ENCODE data around the gene ATRNL1.

ATRNL1 gene

GRCh38 chr10:115948465-115948864 lies 855.3 kb downstream of the ATRNL1 start:
- DNase-seq (ENCODE audit: low read depth): peak; percentile 42

- no peak for DNase-seq (ENCODE audit: low read depth)
Observed at GRCh38 chr10:115949282-115949844, 856.2 kb downstream of the ATRNL1 start.

GRCh38 chr10:115950320-115950719 lies 857.2 kb downstream of the ATRNL1 start:
- peak; percentile 64 for DNase-seq (ENCODE audit: low read depth)

GRCh38 chr10:115951242-115951641 lies 858.1 kb downstream of the ATRNL1 start:
- DNase-seq (ENCODE audit: low read depth): peak; percentile 13

DNA sequence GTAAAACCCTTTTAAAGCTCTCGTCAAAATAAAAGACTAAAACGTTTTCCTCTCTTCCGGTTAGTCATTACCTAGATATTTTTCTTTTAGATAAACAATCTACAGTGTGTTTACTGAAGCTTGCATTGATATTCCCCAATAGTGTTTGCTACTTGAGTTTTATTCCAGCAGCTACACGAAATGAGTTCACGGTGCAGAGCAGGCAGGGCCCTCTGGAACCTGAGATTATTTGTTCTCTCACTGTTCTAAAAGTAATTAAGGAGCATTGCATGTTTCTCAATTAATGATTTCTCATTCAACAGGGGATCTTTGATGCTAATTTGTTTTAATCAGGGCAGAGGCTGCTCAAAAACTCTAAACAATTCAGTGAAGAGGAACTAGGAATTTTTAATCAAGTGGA lies 860.1 kb downstream of the ATRNL1 start:
- DNase-seq (ENCODE audit: low read depth): no peak

- no peak for DNase-seq (ENCODE audit: low read depth)
Observed at GRCh38 chr10:115953968-115954367, 860.8 kb downstream of the ATRNL1 start.

- no peak for DNase-seq (ENCODE audit: low read depth)
Observed at GRCh38 chr10:115956225-115957011, 863.3 kb downstream of the ATRNL1 start.

- no peak for DNase-seq (ENCODE audit: low read depth)
Observed at GRCh38 chr10:115957012-115957399, 863.8 kb downstream of the ATRNL1 start.

DNA sequence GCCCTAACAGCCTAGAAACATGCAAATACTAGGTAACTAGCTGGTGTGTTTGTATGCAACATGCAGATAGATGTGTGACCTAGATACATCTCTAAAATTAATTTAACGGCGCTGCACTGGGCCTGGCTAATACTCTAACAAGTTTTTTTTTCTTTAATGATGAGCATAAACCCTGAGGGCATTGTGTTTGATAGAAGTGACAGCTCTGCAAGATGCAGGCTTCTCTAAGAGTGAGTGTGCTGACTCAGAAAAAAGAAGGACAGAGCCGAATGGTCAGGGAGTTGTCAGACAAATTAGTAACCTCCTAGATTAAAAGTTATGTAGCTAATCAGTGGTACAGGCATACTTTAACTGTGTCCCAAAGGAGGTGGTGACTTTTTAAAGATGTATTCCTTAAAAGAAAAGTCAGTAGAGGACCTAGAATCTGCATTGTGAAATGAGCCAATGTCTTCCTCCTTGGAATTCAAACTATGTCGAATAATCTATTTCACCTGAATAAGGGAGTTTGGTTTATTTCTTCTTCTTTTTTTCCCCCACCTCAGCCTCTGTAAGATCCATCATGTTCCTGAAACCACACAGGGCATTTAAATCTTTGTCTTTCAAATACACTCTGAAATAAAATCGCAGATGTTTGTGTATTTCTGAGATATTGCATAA lies 864.7 kb downstream of the ATRNL1 start:
- no peak for DNase-seq (ENCODE audit: low read depth)

GRCh38 chr10:115963848-115964247 lies 870.7 kb downstream of the ATRNL1 start:
- no peak for DNase-seq (ENCODE audit: low read depth)

GRCh38 chr10:115964827-115965226 lies 871.7 kb downstream of the ATRNL1 start:
- no peak for DNase-seq (ENCODE audit: low read depth)

DNA sequence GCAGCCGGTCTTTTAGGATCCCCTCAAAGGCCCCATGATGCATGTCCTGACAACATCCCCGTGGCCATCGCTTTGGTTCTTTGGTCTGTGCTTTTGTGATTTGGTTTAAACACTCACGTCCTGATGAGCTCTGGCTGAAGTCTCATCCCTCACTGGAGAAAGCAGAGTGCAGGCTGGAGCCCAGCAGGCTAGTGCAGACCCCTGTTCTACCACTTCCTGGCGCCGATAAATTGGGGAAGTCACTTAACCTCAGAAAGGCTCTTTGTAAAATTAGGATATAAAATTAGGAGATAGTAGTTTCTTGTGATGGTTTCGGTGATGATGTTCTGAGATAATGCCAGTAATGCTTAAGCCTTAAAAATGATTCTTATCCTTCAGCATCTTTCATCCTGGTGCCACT lies 872.2 kb downstream of the ATRNL1 start:
- no peak for DNase-seq (ENCODE audit: low read depth)

GRCh38 chr10:115968236-115968635 lies 875.1 kb downstream of the ATRNL1 start:
- DNase-seq (ENCODE audit: low read depth): no peak

- no peak for DNase-seq (ENCODE audit: low read depth)
Observed at GRCh38 chr10:115969591-115969990, 876.4 kb downstream of the ATRNL1 start.

DNA sequence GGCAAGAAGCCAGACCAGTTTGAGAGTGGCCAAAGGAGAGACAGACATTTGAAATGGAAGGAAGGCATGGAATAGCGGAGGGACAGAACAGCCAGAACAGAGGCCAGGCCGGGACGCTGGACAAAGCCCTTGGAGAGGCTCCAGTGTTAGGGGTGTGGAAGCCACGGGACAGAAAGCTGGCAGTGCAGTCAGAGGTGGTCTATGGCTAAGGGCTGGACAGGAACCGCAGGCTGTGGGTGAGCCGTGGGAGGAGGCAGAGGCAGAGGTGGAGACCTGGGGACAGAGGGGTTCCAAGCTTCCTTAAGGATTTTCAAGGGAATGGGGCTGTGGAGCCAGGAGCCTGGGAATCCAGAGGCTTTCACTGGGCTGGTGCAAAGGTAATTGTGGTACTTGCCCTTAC lies 878.8 kb downstream of the ATRNL1 start:
- no peak for DNase-seq (ENCODE audit: low read depth)

GRCh38 chr10:115972426-115972825 lies 879.3 kb downstream of the ATRNL1 start:
- DNase-seq (ENCODE audit: low read depth): no peak

- no peak for DNase-seq (ENCODE audit: low read depth)
Observed at GRCh38 chr10:115974351-115974750, 881.2 kb downstream of the ATRNL1 start.

DNA sequence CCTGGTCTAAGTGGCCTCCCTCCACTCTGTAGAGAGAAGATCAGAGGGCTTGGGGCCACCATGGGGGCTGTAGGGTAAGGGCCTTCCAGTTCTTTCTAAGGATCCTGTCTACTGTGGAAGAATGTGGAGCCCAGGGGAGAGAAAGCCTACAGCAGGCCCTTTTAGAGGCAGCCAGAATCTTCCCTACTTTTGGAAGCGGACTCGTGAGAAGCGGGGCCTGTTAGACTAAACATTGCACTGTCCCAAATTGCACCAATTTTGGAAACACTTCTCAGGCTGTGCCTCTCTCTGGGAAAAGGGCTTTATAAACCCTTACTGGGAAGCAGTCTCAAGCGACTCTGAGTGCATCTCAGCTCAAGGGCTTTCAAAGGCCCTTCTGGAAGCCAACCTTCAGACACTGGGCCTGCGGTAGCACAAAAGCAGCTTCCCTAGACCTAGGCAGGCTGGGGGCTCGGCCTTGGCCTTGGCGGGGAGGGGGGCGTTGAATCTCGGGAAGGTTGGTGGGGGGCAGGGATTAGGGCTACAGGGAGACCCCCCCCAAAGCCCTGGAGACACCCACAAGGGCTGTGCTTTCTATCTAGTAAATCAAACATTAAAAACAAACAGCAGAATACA lies 881.8 kb downstream of the ATRNL1 start:
- DNase-seq (ENCODE audit: low read depth): no peak

- no peak for DNase-seq (ENCODE audit: low read depth)
Observed at GRCh38 chr10:115975506-115975905, 882.3 kb downstream of the ATRNL1 start.

GRCh38 chr10:115976342-115976741 lies 883.2 kb downstream of the ATRNL1 start:
- no peak for DNase-seq (ENCODE audit: low read depth)

GRCh38 chr10:115977855-115978254 lies 884.7 kb downstream of the ATRNL1 start:
- DNase-seq (ENCODE audit: low read depth): no peak

DNA sequence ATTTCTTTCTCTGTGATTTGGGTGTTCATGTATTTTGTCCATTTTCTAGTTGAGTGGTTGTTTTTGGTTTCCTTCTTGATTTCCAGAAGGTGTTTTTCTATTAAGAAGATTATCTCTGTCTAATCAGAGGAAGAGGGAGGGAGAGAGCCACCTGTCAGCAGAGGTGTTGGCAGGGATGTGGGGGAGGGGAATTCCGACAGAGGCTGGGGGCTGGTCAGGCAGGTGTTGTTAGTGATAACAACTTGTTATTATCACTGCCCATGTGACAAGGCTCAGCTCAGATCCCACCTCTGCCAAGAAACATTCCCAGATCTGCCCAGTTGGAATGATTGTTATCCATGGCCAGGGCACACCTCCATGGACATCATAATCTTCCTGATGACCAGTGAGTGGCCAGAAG lies 886.4 kb downstream of the ATRNL1 start:
- DNase-seq (ENCODE audit: low read depth): no peak

- no peak for DNase-seq (ENCODE audit: low read depth)
Observed at GRCh38 chr10:115980470-115980869, 887.3 kb downstream of the ATRNL1 start.
